HL-60 (cell line): ENCODE measurements around the gene THRB.

Experiments used
- DNase-seq, 2 experiments: peaks; one replicate each; pipeline ENCODE4 v3.0.0-alpha.2; 2010 to 2020; ENCODE audit warnings: low read depth in 1 of 2, low spot score in 1 of 2
- H3K27ac ChIP-seq: fragments of 250-450 bp; sonication (Bioruptor Pico); replicated peaks from 2 replicates; pipeline ENCODE4 v1.5.1; 2020; ENCODE audit warnings: mild to moderate bottlenecking, moderate library complexity
- H3K27me3 ChIP-seq: fragments of 250-450 bp; sonication (Bioruptor Pico); 2 replicates; pipeline ENCODE4 v1.5.1; 2021; ENCODE audit warnings: mild to moderate bottlenecking, moderate library complexity; ENCODE audit not compliant: insufficient read depth, poor library complexity, severe bottlenecking
- H3K4me3 ChIP-seq: replicated peaks from 2 replicates; pipeline ENCODE4 v1.5.1; 2011; ENCODE audit warnings: mild to moderate bottlenecking, control low read depth, low read length; ENCODE audit not compliant: insufficient read depth
- CTCF ChIP-seq: IDR thresholded peaks from one replicate; pipeline ENCODE4 v1.5.1; 2011; ENCODE audit warnings: low read length, control low read depth, inconsistent platforms; ENCODE audit not compliant: insufficient read depth
- GABPA ChIP-seq: IDR thresholded peaks from 2 replicates; pipeline ENCODE4 v1.6.1; 2012; ENCODE audit warnings: low read depth
- POLR2AphosphoS5 ChIP-seq: IDR thresholded peaks from 2 replicates; pipeline ENCODE4 v1.6.1; 2012; ENCODE audit warnings: low read depth
- REST ChIP-seq: IDR thresholded peaks from 2 replicates; pipeline ENCODE4 v1.6.1; 2012; ENCODE audit warnings: low read depth; ENCODE audit not compliant: insufficient replicate concordance
- SPI1 ChIP-seq: IDR thresholded peaks from 2 replicates; pipeline ENCODE4 v1.6.1; 2012; ENCODE audit warnings: low read depth, mild to moderate bottlenecking, borderline replicate concordance

The THRB gene

GRCh38 chr3:24479816-24480215, 14.8 kb downstream of the THRB start:
- H3K4me3 ChIP-seq: no peak overlapping the region
- no peak overlapping the region for H3K27ac ChIP-seq
- H3K27me3 ChIP-seq: no peaks in the 10 kb centered on the region
- TF ChIP-seq POLR2AphosphoS5 (no peak), CTCF (no peak), SPI1 (no peak), REST (no peak), GABPA (no peak)
- no peak for DNase-seq

DNA sequence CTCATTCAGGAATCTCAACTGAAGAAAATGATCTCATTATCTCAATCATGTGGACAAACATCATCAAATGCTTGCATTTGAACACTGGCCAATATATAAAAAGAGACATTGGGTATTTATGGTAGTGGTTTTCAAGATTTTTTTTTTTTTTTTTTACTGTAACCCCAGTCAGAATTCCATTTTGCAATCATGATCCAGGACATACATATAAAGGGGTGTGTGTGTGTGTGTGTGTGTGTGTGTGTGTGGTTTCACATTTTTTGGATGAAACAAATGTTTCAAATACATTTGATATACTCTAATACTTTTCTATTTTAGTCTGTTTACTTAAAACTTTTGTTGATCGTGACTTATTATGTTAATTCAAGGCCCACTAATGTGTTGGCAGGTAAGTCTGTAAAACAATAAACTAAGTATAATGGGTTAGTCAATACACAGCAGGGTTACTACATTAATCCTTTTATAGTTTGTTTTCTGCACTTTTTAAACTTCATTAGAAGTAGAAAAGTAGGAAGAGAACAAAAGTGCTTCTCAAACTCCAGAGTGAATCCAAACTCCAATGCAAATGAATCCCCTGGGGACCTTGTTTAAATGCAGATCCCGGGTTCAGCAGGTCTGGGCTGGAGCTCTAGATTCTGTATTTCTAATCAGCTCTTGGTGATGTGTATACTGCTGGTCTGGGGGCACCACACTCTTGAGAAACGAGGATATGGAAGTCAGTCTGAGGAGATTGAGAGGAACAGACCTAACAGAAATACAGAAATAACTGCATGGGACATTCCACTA, 17.6 kb downstream of the THRB start:
- Histone ChIP-seq H3K27ac (no peak overlapping the region), H3K27me3 (no peaks in the 10 kb centered on the region), H3K4me3 (no peak overlapping the region)
- no peak for DNase-seq
- TF ChIP-seq POLR2AphosphoS5 (no peak), CTCF (no peak), REST (no peak), SPI1 (no peak)

- DNase-seq: no peak
- no peak overlapping the region for H3K27ac ChIP-seq
- no peaks in the 10 kb centered on the region for H3K27me3 ChIP-seq
- TF ChIP-seq CTCF (no peak), REST (no peak), GABPA (no peak), POLR2AphosphoS5 (no peak), SPI1 (no peak)
- H3K4me3 ChIP-seq: no peak overlapping the region
These were observed 18.7 kb downstream of the THRB start for GRCh38 chr3:24475925-24476324.
